H9 (cell line): ENCODE results near the gene OXSR1. TPM values are rescaled to one million over a fixed set of nuclear protein-coding genes. Genes with fewer than 3 reads are reported as not detected.

Experiments
- DNase-seq: peaks from one replicate; pipeline ENCODE4 v3.0.0-alpha.2; 2017
- H2AFZ ChIP-seq: one replicate; pipeline ENCODE4 v1.6.1; 2013; ENCODE audit warnings: mild to moderate bottlenecking, low read length, control low read depth, moderate library complexity
- H2AK5ac ChIP-seq: 2 replicates; pipeline ENCODE4 v1.6.1; 2013; ENCODE audit warnings: low read length, control low read depth, mixed read lengths; ENCODE audit not compliant: insufficient read length
- H2BK120ac ChIP-seq: one replicate; pipeline ENCODE4 v1.6.1; 2013; ENCODE audit warnings: low read depth, mild to moderate bottlenecking, low read length, control low read depth, inconsistent platforms; ENCODE audit not compliant: poor library complexity, severe bottlenecking
- H2BK12ac ChIP-seq: 2 replicates; pipeline ENCODE4 v1.6.1; 2013; ENCODE audit warnings: low read length, control low read depth, mixed read lengths, low read depth; ENCODE audit not compliant: insufficient read length
- H2BK15ac ChIP-seq: 2 replicates; pipeline ENCODE4 v1.6.1; 2013; ENCODE audit warnings: low read depth, low read length, control low read depth
- H2BK20ac ChIP-seq: one replicate; pipeline ENCODE4 v1.6.1; 2013; ENCODE audit warnings: low read depth, mild to moderate bottlenecking, low read length, control low read depth, inconsistent platforms; ENCODE audit not compliant: poor library complexity, severe bottlenecking
- H2BK5ac ChIP-seq: 2 replicates; pipeline ENCODE4 v1.6.1; 2013; ENCODE audit warnings: low read length, control low read depth, mixed read lengths; ENCODE audit not compliant: insufficient read length
- H3K14ac ChIP-seq: 2 replicates; pipeline ENCODE4 v1.6.1; 2013; ENCODE audit warnings: low read length, control low read depth; ENCODE audit not compliant: insufficient read depth
- H3K18ac ChIP-seq: 2 replicates; pipeline ENCODE4 v1.6.1; 2013; ENCODE audit warnings: low read depth, mild to moderate bottlenecking, mixed read lengths, low read length, control low read depth; ENCODE audit not compliant: insufficient read length
- H3K23ac ChIP-seq: 2 replicates; pipeline ENCODE4 v1.6.1; 2013; ENCODE audit warnings: low read length, control low read depth, mixed read lengths, low read depth; ENCODE audit not compliant: insufficient read length
- H3K23me2 ChIP-seq: 2 replicates; pipeline ENCODE4 v1.6.1; 2013; ENCODE audit warnings: low read depth, mild to moderate bottlenecking, mixed read lengths, low read length, control low read depth; ENCODE audit not compliant: insufficient read length, poor library complexity, severe bottlenecking
- H3K27ac ChIP-seq: 2 replicates; pipeline ENCODE4 v1.5.1; 2013; ENCODE audit warnings: low read length, control low read depth, mixed read lengths, low read depth; ENCODE audit not compliant: insufficient read length
- H3K27me3 ChIP-seq: 2 replicates; pipeline ENCODE4 v1.6.1; 2013; ENCODE audit warnings: low read length, control low read depth, inconsistent platforms; ENCODE audit not compliant: insufficient read depth
- H3K4ac ChIP-seq: 2 replicates; pipeline ENCODE4 v1.6.1; 2013; ENCODE audit warnings: low read depth, mild to moderate bottlenecking, control low read depth, inconsistent platforms, low read length, moderate library complexity
- H3K4me1 ChIP-seq: 2 replicates; pipeline ENCODE4 v1.6.1; 2013; ENCODE audit warnings: low read length, control low read depth, inconsistent platforms; ENCODE audit not compliant: insufficient read depth
- H3K4me2 ChIP-seq: 2 replicates; pipeline ENCODE4 v1.6.1; 2013; ENCODE audit warnings: low read length, control low read depth, mixed read lengths; ENCODE audit not compliant: insufficient read length, insufficient read depth
- H3K56ac ChIP-seq: 2 replicates; pipeline ENCODE4 v1.6.1; 2013; ENCODE audit warnings: low read depth, mild to moderate bottlenecking, mixed read lengths, low read length, control low read depth; ENCODE audit not compliant: insufficient read length
- H3K79me1 ChIP-seq: 2 replicates; pipeline ENCODE4 v1.6.1; 2013; ENCODE audit warnings: low read depth, mild to moderate bottlenecking, moderate library complexity, low read length, control low read depth, inconsistent platforms; ENCODE audit not compliant: insufficient read depth, poor library complexity, severe bottlenecking
- H3K79me2 ChIP-seq: 2 replicates; pipeline ENCODE4 v1.6.1; 2013; ENCODE audit warnings: low read length, control low read depth, inconsistent platforms; ENCODE audit not compliant: insufficient read depth
- H3K9ac ChIP-seq: 2 replicates; pipeline ENCODE4 v1.6.1; 2013; ENCODE audit warnings: low read length, control low read depth, mixed read lengths; ENCODE audit not compliant: insufficient read length; ENCODE audit errors: extremely low read depth
- H3K9me3 ChIP-seq: one replicate; pipeline ENCODE4 v1.6.1; 2013; ENCODE audit warnings: low read depth, low read length, inconsistent platforms; ENCODE audit not compliant: control insufficient read depth
- H3T11ph ChIP-seq: one replicate; pipeline ENCODE4 v1.6.1; 2013; ENCODE audit warnings: mild to moderate bottlenecking, low read length, control low read depth, inconsistent platforms
- H4K20me1 ChIP-seq: one replicate; pipeline ENCODE4 v1.6.1; 2013; ENCODE audit not compliant: control insufficient read depth, insufficient read length, insufficient read depth
- H4K5ac ChIP-seq: 2 replicates; pipeline ENCODE4 v1.6.1; 2013; ENCODE audit warnings: low read depth, mild to moderate bottlenecking, mixed read lengths, low read length, control low read depth; ENCODE audit not compliant: insufficient read length
- H4K8ac ChIP-seq: replicated peaks from 2 replicates; pipeline ENCODE4 v1.6.1; 2013; ENCODE audit warnings: low read length, control low read depth, mixed read lengths, low read depth; ENCODE audit not compliant: insufficient read length
- H4K91ac ChIP-seq: 2 replicates; pipeline ENCODE4 v1.6.1; 2013; ENCODE audit warnings: low read depth, mild to moderate bottlenecking, moderate library complexity, mixed read lengths, low read length, control low read depth; ENCODE audit not compliant: insufficient read length
- H3K27ac Mint-ChIP-seq, 3 experiments: 2 replicates in 2 of 3; 3 replicates in 1 of 3; pipeline ENCODE4 v1.8.0; 2020 to 2021; ENCODE audit warnings: mixed read lengths in 3 of 3, mild to moderate bottlenecking in 1 of 3, moderate library complexity in 1 of 3
- H3K27me3 Mint-ChIP-seq: 2 replicates; pipeline ENCODE4 v1.8.0; 2021; ENCODE audit warnings: low read depth, mild to moderate bottlenecking, moderate library complexity, mixed read lengths
- H3K36me3 Mint-ChIP-seq, 3 experiments: 2 replicates in 2 of 3; 3 replicates in 1 of 3; pipeline ENCODE4 v1.8.0; 2020 to 2021; ENCODE audit warnings: low read depth in 3 of 3, mixed read lengths in 3 of 3; ENCODE audit not compliant: insufficient read depth in 1 of 3
- H3K4me1 Mint-ChIP-seq, 2 experiments: 2 replicates each; pipeline ENCODE4 v1.8.0; 2020; ENCODE audit warnings: mixed read lengths in 2 of 2
- H3K4me3 Mint-ChIP-seq, 2 experiments: 2 replicates in 1 of 2; 3 replicates in 1 of 2; pipeline ENCODE4 v1.8.0; 2020 to 2021; ENCODE audit warnings: mild to moderate bottlenecking in 2 of 2, mixed read lengths in 2 of 2, moderate library complexity in 1 of 2
- H3K9me3 Mint-ChIP-seq, 2 experiments: 2 replicates in 1 of 2; 3 replicates in 1 of 2; pipeline ENCODE4 v1.8.0; 2020; ENCODE audit warnings: mild to moderate bottlenecking in 2 of 2, mixed read lengths in 2 of 2, moderate library complexity in 1 of 2
- WGBS: extraction: QIAGEN DNeasy Blood & Tissue Kit; methylation state at CpG from one replicate; pipeline ENCODE4 v1.1.7; 2013; ENCODE audit warnings: missing lambda C conversion rate, low lambda C conversion rate, mixed read lengths; ENCODE audit not compliant: insufficient read length; ENCODE audit errors: extremely low coverage; 5-methylcytosine and 5-hydroxymethylcytosine counted together
- total RNA-seq: library from RNA; stranded (reverse); gene quantifications from 2 replicates; pipeline ENCODE4 v1.2.1, GENCODE V29; 2021
- TF ChIP-seq, protein P1 (sequence below): fragments of 200-600 bp; sonication (generic); conservative IDR thresholded peaks from 3 replicates; pipeline ENCODE4 v1.8.0; 2021; ENCODE audit warnings: antibody characterized with exemption, mild to moderate bottlenecking

Gene OXSR1
- total RNA-seq, 1 experiment from 2014 or later, result 54.1 TPM

DNA sequence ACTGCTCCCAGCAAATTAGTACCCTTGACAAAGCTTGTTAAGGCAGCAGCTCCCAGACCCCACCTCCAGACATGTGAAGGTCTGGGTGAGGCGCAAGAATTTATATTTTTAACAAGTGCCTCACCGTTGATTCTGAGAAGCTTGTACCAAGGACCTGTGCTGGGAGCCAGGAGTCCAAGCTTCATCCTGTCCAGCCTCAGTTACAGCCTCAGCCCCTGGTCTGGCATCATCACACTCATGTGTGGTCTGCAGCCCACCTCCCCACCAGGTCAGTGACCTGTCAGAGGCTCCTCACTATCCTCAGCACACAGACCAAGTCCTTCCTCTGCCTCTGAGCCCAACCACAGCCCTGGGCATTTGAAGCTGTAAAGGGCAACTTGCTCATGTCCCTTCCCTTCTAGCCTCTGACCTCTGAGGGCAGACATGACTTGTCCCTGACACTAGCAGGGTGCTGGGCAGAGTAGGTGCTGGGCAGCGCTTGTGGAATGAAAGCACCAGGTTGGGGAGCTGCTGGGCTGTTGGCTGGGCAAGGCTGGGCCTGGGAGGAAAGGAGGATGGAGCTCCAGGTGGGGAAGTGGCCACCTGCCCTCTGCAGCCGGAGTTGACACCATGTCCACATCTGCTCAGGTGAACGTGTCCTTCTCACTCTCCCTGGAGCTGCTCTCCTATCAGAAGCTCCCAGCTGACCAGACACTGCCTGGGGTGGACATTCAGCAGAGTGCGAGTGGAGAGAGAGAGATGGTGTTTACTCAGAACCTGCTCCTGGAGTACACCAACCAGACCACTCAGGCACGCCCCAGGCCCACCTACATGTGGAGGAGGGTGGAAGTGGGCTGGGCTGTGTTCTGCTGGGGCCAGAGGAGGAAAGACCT is 45.3 kb upstream of the OXSR1 start:
- Mint-ChIP-seq H3K27ac (no peak overlapping the region), H3K4me3 (no peak overlapping the region), H3K9me3 (no peaks in the 10 kb centered on the region; a peak in 1 of 5 replicates), H3K4me1 (peaks cover 0 to 3% of the 10 kb centered on the region in 2 experiments; a peak in 1 of 4 replicates), H3K27me3 (peaks cover 14% of the 10 kb centered on the region), H3K36me3 (peaks cover 25 to 65% (median 42%) of the 10 kb centered on the region in 3 experiments; a peak in 6 of 7 replicates)
- no peak overlapping the region for H3K27ac ChIP-seq
- no peaks in the 10 kb centered on the region for H3K23me2 ChIP-seq
- no peaks in the 10 kb centered on the region for H3K9me3 ChIP-seq
- no peaks in the 10 kb centered on the region for H3K27me3 ChIP-seq
- TF ChIP-seq, protein P1, sequence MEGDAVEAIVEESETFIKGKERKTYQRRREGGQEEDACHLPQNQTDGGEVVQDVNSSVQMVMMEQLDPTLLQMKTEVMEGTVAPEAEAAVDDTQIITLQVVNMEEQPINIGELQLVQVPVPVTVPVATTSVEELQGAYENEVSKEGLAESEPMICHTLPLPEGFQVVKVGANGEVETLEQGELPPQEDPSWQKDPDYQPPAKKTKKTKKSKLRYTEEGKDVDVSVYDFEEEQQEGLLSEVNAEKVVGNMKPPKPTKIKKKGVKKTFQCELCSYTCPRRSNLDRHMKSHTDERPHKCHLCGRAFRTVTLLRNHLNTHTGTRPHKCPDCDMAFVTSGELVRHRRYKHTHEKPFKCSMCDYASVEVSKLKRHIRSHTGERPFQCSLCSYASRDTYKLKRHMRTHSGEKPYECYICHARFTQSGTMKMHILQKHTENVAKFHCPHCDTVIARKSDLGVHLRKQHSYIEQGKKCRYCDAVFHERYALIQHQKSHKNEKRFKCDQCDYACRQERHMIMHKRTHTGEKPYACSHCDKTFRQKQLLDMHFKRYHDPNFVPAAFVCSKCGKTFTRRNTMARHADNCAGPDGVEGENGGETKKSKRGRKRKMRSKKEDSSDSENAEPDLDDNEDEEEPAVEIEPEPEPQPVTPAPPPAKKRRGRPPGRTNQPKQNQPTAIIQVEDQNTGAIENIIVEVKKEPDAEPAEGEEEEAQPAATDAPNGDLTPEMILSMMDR, result no peak
- no CpG with 5 or more reads among the region's 7 CpGs for WGBS
- H3K79me2 ChIP-seq, result no peaks in the 10 kb centered on the region
- DNase-seq, result peak; percentile 20
- no peak overlapping the region for H3K23ac ChIP-seq
- H3K4me2 ChIP-seq, result no peak overlapping the region
- H3K4ac ChIP-seq, result no peak overlapping the region
- no peak overlapping the region for H3K56ac ChIP-seq
- no peaks in the 10 kb centered on the region for H4K20me1 ChIP-seq
- no peak overlapping the region for H3T11ph ChIP-seq
- H3K14ac ChIP-seq, result no peak overlapping the region
- no peak overlapping the region for H2BK20ac ChIP-seq
- H3K79me1 ChIP-seq, result no peaks in the 10 kb centered on the region
- no peak overlapping the region for H3K18ac ChIP-seq
- no peak overlapping the region for H2BK5ac ChIP-seq
- no peaks in the 10 kb centered on the region for H3K4me1 ChIP-seq
- no peak overlapping the region for H2BK12ac ChIP-seq
- no peak overlapping the region for H2AFZ ChIP-seq
- no peak overlapping the region for H2BK120ac ChIP-seq
- no peak overlapping the region for H4K8ac ChIP-seq
- no peak overlapping the region for H2BK15ac ChIP-seq
- H4K5ac ChIP-seq, result no peak overlapping the region
- H3K9ac ChIP-seq, result no peak overlapping the region
- no peak overlapping the region for H4K91ac ChIP-seq
- H2AK5ac ChIP-seq, result no peak overlapping the region
